Neural cell (in vitro differentiated cells): ENCODE measurements around the gene SMIM22.

ENCODE experiments used
- CTCF ChIP-seq: fragments of 450-650 bp; IDR thresholded peaks from 2 replicates; pipeline ENCODE4 v1.5.1; 2014; ENCODE audit warnings: antibody characterized with exemption, mild to moderate bottlenecking, moderate library complexity; ENCODE audit not compliant: poor library complexity, severe bottlenecking
- EZH2 ChIP-seq: fragments of 200-600, 300-800 bp; shearing (Covaris generic), sonication (generic); IDR thresholded peaks from 2 replicates; pipeline ENCODE4 v1.6.1; 2014; ENCODE audit warnings: antibody characterized with exemption, low read length, borderline replicate concordance, mild to moderate bottlenecking; ENCODE audit not compliant: insufficient read depth, poor library complexity, severe bottlenecking
- MXI1 ChIP-seq: fragments of 450-650 bp; conservative IDR thresholded peaks from 2 replicates; pipeline ENCODE4 v1.6.1; 2014; ENCODE audit warnings: antibody characterized with exemption, mild to moderate bottlenecking; ENCODE audit not compliant: poor library complexity, severe bottlenecking
- POLR2AphosphoS5 ChIP-seq: IDR thresholded peaks from 2 replicates; pipeline ENCODE4 v1.6.1; 2012
- SMC3 ChIP-seq: fragments of 450-650 bp; conservative IDR thresholded peaks from 2 replicates; pipeline ENCODE4 v1.6.1; 2014; ENCODE audit warnings: antibody characterized with exemption, mild to moderate bottlenecking, moderate library complexity; ENCODE audit not compliant: poor library complexity
- TAF1 ChIP-seq: IDR thresholded peaks from 2 replicates; pipeline ENCODE4 v1.6.1; 2012; ENCODE audit warnings: low read depth

GRCh38 chr16:4765511-4766474, 29.4 kb upstream of the SMIM22 start:
- TF ChIP-seq CTCF (no peak), TAF1 (no peak), MXI1 (no peak), POLR2AphosphoS5 (no peak), EZH2 (no peak), SMC3 (no peak)
